KOPT-K1 (cell line): ENCODE measurements around the gene RHBG.

Source experiments
- H3K27ac ChIP-seq: fragments of 200-600 bp; sonication (generic); 2 replicates; pipeline ENCODE4 v1.5.1; 2016; ENCODE audit warnings: antibody characterized with exemption, mild to moderate bottlenecking, low read depth, low read length; ENCODE audit not compliant: poor library complexity, severe bottlenecking
- H3K36me3 ChIP-seq: fragments of 200-600 bp; sonication (generic); 2 replicates; pipeline ENCODE4 v1.5.1; 2017; ENCODE audit warnings: antibody characterized with exemption, mild to moderate bottlenecking, low read length, moderate library complexity; ENCODE audit not compliant: insufficient read depth
- H3K9me3 ChIP-seq: fragments of 200-600 bp; sonication (generic); 2 replicates; pipeline ENCODE4 v1.5.1; 2017; ENCODE audit warnings: antibody characterized with exemption, low read length, mild to moderate bottlenecking; ENCODE audit not compliant: insufficient read depth, poor library complexity, severe bottlenecking

The RHBG gene

DNA sequence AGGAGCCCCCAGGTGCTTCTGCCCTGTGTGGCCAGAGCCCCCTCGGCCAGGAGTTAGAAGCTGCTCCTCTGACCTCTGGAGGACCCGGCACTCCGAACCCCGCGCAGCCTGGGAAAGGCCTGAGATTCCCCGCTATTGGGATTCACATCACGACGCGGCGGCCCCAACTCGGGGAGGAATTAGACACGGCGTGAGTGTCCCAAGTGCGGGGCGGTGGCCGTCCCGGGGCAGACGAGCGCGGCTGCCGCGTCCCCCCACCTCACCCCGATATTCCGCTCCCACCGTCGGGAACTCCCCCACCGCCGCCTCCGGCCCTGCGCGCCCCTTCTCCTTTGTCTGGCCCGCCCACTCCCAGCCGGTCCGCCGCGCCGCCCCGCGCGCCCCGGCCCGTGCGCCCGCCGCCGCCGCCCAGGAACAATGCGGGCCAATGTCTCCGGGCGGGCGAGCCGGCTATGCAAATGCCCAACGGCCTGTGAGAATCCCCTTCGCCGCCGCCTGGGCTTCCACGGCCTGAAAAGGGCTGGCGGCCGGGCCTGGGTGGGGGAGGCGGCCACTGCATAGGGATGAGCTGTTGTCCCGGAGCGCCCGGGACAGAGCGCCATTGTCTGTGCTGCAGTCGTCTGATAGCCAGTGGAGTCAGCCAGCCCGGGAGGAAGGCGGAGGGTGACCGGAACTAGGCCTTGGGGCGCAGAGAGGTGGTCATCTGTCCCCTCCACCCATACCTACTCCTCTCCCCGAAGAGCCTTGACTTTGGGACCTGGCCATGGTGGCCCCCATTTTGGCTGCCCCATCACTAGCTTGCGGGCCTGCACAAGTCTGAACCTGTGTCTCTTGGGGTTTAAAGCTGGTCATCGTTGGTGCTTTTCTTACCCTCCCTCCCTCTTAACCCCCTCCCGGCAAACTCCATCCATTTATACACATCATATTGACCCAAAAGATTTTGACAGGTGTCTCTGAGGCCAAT lies 19.4 kb downstream of the RHBG start:
- no peaks in the 10 kb centered on the region for H3K36me3 ChIP-seq
- H3K27ac ChIP-seq: no peak overlapping the region
- H3K9me3 ChIP-seq: no peaks in the 10 kb centered on the region

DNA sequence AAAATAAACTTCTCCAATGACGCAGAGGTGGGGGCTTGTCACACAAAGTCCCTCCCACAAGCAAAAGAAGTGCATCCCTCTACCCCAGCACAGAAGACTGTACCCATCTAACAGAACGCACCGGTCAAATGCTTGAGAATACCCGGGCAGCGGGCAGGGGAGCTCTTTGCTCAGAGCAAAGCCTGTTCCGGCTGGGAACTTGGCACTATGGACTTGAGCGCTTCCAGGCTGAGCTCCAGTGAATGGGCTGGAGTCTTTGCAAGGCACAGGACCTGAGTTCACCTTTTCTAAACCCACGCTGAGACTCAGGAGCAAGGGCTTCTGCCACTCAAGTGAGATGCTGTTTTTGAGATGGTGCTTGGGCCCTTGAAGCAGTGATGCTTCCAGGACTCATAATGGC lies 20.3 kb downstream of the RHBG start:
- H3K27ac ChIP-seq: no peak overlapping the region
- no peaks in the 10 kb centered on the region for H3K9me3 ChIP-seq
- no peaks in the 10 kb centered on the region for H3K36me3 ChIP-seq

DNA sequence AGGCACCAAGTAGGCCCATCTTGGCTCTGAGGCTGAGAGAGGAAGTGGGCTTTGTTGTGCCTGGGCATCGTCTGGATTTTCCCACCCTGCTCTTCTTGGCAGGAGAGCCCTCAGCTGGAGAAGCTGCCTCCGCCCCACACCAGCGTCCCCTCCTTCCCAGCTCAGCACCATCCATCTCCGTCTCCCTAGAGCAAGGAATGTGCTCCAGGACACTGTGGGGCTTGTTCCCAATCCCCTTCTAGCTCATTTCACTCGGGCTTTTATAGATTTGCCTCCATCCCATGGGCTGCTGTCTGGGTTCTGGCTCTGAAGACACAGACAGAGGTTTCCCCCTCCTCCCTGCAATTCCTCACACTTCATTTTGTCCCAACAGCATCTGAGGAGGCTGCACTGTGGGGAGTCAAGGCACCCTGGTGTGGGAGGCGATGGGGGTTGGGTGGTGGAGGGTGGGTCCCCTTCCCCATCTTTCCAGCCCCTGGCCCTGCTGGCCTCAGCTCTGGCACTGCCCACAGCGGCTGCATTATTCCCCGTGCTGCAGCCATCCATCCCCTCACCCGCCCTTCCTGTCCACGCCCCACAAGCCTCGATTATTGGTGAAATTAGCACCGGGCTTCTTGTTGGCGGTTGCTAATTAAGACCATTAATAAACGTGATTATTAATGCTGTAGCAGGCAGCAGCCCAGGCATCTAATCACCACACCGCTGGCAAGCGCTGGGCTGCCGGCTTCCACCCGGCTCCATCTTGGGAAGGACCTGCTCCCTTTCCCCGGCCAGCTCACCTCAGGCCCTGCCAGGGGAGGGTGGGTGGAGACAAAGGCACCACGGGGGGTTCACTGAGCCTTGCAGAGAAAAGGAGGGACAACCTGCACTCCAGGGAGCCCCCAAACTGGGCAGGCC lies 21.7 kb downstream of the RHBG start:
- no peak overlapping the region for H3K27ac ChIP-seq
- no peaks in the 10 kb centered on the region for H3K9me3 ChIP-seq
- no peaks in the 10 kb centered on the region for H3K36me3 ChIP-seq

DNA sequence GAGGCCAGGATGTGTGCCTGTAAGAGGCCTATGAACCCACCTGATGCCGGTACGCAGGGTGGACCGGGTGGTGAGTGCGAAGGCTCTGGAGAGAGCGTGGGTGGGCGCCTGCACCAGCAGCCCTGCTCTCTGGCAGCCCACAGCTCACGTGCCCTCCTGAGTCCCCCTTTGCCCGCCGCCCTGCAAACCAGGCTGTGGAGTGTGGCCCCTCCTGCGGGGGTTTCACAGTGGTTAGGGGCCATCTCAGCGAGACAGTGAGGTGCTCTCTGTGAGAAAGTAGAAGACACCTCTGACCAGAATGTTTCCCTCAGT lies 22.3 kb downstream of the RHBG start:
- no peaks in the 10 kb centered on the region for H3K36me3 ChIP-seq
- no peaks in the 10 kb centered on the region for H3K9me3 ChIP-seq
- H3K27ac ChIP-seq: no peak overlapping the region

DNA sequence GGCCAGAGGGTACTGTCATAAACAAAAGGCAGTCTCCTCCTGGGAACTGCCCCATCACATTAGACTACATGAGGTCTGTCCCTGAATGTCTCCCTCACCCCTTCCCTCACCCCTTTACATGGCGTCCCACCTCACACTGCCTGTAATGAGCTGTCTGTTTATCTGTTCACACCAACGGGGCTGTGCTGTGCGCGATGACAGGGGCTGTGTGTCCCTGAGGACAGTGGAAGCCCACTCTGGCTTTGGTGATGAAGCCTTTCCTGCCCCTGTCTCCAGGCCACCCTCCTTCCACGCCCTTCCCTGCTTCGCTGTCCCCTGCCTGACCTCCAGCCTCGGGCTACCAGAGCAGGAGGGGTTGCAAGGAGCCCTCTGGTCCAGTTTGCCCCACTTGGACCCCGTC lies 22.7 kb downstream of the RHBG start:
- Histone ChIP-seq H3K9me3 (no peaks in the 10 kb centered on the region), H3K27ac (no peak overlapping the region), H3K36me3 (no peaks in the 10 kb centered on the region)

DNA sequence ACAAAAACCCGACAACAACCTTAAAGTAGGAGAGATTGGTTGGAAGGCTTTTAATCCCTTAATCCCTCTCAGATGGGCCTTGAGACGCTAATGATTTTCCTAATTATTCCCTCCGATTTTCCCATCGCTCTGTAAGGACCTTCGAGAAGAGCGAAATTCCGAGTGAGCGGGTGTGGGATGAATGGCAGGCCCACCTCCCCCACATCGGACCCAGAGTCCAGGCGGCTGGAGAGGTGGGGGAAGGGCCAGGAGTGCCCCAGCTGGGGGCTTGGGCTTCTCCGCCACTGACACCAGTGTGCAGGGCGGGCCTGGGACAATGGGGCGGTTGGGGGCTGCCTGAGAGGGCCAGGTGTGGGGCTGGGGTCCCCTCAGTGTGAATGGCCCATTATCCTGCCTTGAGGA lies 23.4 kb downstream of the RHBG start:
- Histone ChIP-seq H3K36me3 (no peaks in the 10 kb centered on the region), H3K27ac (no peak overlapping the region)

DNA sequence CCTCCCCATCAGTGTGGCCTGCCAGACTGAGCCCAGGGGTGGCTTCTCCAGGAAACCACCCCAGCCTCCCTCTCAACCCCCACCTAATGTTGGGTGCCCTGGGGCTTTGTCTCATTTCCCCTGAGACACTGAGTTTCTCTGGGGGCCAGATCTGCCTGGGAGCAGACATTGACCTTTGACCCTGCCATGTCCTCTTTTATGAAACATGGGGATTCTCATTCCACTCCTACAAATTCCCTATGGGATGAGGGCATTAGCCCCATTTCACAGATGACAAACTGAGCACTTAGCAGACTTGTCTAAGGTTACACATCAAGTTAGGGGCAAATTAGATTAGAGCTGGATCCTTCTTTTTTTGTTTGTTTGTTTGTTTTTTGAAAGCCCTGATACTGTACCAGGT lies 24.1 kb downstream of the RHBG start:
- Histone ChIP-seq H3K9me3 (no peaks in the 10 kb centered on the region), H3K27ac (no peak overlapping the region), H3K36me3 (no peaks in the 10 kb centered on the region)

More for the DNA sequence above, 23.4 kb downstream of the RHBG start:
- H3K9me3 ChIP-seq: no peaks in the 10 kb centered on the region

DNA sequence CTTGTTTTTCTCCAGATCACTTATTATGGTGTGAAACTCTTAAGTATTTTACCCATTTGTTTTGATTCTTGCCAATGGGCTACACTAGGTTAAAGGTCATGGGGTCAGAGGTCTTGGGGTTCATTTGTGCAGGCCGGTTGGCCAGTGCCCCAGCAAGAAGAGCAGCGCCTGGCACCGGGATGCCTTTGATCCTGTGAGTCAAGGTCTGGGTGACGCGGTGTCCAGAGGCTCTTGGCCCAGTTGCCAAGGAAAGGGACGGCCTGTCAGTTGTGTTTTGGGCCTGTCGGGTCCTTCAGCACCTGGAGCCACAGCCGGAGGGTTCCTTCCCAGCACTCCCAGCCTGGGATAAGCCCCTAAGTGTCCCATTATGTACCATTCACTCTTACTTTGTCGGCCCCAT lies 25.1 kb downstream of the RHBG start:
- no peak overlapping the region for H3K27ac ChIP-seq
- H3K36me3 ChIP-seq: no peaks in the 10 kb centered on the region
- H3K9me3 ChIP-seq: no peaks in the 10 kb centered on the region

DNA sequence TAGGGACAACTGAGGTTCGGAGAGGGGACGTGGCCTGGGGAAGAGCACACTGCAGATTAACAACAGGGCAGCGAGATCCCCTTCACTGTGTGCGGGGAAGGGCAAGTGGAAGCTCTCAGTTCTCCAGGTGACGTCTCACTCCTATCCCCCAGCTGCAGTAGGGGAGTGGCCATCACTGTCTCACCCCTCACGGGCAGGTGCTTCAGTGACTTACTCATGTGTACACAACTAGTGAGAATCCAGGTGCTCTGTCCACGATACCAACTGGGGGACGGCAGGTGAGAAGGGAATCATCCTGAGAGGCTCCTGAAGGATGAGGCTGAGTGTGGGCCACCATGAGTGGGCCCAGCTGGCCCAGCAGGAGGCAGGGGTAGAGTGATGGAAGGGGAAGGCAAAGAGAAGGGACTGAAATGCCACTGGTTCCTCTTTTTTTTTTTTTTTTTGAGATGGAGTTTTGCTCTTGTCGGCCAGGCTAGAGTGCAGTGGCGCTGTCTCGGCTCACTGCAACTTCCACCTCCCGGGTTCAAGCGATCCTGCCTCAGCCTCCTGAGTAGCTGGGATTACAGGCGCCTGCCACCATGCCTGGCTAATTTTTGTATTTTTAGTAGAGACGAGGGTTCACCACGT lies 25.9 kb downstream of the RHBG start:
- Histone ChIP-seq H3K27ac (no peak overlapping the region), H3K36me3 (no peaks in the 10 kb centered on the region), H3K9me3 (no peaks in the 10 kb centered on the region)

DNA sequence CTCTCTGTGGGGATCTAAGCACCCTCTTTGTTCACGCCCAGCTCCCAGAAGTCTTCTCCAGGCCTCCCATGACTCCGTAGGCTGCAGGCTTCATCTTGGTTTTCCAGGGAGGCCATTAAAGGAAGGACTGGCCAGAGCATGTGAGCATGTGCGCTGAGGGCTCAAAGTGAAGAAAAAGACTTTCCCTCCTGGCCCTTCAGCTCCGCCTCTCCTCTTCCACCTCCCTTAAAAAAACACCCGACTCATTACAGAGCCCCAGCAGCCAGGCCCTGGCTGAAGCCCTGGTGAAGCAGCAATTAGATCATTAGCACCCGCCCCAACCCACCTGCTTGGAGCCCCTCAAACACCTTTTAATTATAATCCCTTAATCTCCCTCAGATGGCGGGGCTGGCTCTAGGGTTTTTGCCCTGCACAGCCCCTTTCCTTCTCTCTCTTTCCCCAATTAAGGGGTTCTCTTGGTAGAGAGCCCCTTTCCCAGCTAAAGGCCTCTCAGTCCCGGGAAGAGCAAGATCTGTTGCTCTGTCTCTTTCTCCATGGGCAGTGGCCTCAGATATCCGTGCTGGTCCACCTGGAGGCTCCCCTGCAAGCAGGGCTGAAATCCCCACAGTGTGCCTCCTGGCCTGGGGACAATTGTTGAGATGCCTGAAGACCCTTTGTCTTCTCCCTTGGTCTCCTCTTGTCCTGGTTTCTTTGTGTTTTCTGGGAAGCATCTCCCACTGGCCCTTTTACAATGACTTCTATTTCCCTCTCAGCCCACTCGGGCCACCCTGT lies 30.5 kb downstream of the RHBG start:
- no peaks in the 10 kb centered on the region for H3K9me3 ChIP-seq
- H3K36me3 ChIP-seq: no peaks in the 10 kb centered on the region
- H3K27ac ChIP-seq: no peak overlapping the region

DNA sequence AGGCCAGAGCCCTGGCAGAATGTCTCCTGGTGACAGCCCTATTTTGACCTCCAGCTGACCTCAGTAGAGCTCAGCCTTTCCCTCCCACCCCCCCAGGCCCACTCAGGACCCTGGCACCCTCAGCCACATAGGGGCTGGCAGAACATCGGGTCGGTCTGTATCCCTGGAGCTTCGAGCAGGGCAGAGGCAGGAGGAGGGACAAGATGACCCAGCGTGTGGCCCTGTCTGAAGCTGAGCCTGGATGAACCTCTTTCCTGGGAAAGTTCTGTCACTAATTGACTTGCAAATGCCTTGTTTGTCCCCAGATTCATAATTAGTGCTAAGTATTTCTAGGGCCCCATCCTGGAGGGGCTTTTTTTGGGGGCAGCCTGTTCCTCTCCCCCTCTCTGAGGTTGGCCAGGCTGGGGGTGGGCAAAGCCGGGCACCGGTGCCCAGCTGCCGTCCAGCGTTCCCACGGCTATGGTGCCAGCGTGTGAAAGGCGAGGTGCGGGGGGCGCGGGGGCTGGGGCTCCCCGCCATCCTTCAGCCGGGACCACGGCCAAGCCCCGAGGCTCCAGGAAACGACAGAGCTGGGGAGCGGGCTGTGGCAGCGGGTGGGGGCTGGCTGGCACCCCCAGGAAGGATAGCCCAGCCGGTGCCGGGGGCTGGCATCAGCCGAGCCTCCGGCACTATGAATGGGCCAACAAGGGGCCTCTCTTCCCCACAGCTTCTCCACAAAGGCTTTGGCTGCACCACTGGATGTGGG lies 31.4 kb downstream of the RHBG start:
- H3K36me3 ChIP-seq: no peaks in the 10 kb centered on the region
- no peak overlapping the region for H3K27ac ChIP-seq

DNA sequence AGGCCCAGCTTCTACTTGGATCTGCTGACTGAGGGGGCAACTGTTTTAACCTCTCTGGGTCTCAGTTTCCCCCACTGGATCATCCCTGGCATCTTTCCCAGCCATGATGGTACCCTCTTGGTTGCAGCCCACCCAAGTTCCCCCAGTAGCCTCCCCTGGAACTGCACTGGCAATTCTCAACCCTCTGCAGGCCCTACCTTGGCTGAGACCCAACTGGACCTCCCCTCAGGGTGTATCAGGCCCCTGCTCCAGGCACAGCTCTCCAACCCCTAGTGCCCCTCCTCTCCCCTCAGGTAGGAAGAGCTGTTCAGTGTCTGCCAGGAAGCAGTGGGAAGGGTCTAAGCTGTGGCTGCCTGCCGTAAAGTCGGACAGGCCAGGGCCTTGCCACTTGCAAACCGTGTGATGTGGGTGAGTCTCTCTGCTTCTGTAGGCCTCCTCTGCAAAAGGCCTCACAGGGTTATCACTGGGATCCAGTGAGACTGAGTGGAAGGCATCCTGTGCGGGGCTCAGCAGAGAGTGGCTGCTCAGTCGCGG lies 32.1 kb downstream of the RHBG start:
- Histone ChIP-seq H3K36me3 (no peaks in the 10 kb centered on the region), H3K9me3 (no peaks in the 10 kb centered on the region), H3K27ac (no peak overlapping the region)

More for the DNA sequence above, 31.4 kb downstream of the RHBG start:
- H3K9me3 ChIP-seq: no peaks in the 10 kb centered on the region

DNA sequence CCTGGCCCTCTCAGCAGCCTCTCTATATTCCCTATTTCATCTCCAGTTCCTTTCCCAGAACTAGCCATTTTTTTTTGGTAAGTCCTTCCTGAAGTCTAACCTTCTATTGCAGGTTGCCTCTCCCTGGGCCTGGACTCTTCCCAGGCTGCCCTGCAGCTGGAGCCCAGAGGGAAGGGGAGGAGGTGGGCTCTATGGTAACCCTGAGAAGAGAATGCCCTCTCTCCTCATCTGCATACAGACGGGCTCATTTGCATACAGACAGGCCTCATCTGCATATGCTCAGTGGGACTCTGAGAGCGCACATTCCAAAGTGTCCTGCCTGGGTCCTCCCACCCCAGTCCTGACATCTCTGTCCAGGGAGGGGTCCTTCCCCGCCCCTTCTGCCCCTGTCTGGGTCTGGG lies 32.7 kb downstream of the RHBG start:
- Histone ChIP-seq H3K36me3 (no peaks in the 10 kb centered on the region), H3K27ac (no peak overlapping the region), H3K9me3 (no peaks in the 10 kb centered on the region)
